SIG-M5 treated with dmso at 0.1 percent for 504 hours (cell line): Measurements from ENCODE around the gene LDLRAP1.
A peak's percentile ranks its signal among the peaks of the same experiment; 100 is the strongest.
"Not testable (repeated sequence)": the region's sequence is repeated elsewhere in the genome, so short reads cannot be mapped to it uniquely, and the experiment has no call there.

ENCODE experiments used
- DNase-seq: peaks from one replicate; lab custom pipeline; 2025; ENCODE audit not compliant: unreplicated experiment; lab: John Stamatoyannopoulos, UW

LDLRAP1 gene, protein sequence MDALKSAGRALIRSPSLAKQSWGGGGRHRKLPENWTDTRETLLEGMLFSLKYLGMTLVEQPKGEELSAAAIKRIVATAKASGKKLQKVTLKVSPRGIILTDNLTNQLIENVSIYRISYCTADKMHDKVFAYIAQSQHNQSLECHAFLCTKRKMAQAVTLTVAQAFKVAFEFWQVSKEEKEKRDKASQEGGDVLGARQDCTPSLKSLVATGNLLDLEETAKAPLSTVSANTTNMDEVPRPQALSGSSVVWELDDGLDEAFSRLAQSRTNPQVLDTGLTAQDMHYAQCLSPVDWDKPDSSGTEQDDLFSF

DNA sequence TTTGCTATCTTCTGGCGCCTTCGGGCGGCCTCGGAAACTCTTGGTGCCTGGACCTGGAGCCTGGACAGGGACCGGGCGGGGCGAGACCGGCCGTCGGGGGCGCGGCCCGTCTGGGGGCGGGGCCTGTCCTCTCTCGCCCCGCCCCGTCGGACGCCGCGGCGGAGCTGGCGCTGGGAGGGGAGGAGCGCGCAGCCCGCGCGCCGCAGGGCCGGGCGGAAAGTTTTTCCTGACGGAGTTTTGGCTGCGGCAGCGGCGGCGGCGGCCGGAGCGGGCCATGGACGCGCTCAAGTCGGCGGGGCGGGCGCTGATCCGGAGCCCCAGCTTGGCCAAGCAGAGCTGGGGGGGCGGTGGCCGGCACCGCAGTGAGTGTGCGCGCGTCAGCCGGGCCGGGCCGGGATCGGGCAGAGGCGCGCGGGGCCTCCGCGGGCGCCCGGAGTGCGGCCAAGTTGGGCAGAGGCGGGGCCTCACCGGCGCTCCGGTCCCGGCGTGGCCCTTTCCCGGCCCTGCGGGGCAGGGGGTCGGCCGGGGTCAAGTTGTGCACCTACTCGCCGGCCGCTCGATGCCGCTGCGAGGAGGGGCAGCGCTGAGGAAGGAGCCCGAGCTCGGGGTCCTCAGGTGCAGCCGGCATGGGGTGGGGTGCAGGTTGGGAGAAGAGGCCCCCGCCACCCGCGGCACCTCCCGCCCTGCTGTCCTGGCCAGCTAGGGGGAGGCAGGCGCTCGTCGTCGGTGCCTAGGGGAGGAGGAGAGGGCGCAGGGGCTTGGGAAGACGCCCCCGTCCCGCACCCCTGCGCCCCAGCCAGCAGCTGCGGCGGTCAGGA is at the start of gene LDLRAP1:
Gene LDLRAP1, plus strand, starts transcription at position 182 of the 818 bp plus-strand sequence. Its CDS starts 93 bp downstream, at position 275.
- DNase-seq, result peak; percentile 35

DNA sequence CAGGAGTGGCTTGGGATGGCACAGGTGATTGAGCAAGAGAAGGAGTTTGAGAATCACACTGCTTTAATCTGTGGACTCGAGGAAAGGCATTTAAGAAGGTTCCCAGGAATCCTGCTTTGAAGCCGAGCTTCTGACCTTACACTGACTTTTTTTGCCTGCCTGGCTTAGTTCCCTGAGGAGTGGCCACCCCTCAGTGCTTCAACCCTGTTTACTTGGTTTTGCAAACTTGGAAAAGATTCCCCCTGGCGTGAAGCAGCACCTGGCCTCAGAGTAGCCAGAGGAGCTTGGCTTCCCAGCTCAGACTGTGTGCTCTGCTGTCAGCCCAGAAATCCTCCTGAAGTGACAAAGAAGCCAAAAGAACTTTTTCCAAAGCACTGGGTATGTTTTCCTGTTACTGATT is 48.5 kb upstream of the LDLRAP1 start:
- no peak for DNase-seq

- no peak for DNase-seq
Observed at GRCh38 chr1:25500694-25501093, 42.7 kb upstream of the LDLRAP1 start.

GRCh38 chr1:25501235-25502058 is 42.0 kb upstream of the LDLRAP1 start:
- DNase-seq, result no peak

DNA sequence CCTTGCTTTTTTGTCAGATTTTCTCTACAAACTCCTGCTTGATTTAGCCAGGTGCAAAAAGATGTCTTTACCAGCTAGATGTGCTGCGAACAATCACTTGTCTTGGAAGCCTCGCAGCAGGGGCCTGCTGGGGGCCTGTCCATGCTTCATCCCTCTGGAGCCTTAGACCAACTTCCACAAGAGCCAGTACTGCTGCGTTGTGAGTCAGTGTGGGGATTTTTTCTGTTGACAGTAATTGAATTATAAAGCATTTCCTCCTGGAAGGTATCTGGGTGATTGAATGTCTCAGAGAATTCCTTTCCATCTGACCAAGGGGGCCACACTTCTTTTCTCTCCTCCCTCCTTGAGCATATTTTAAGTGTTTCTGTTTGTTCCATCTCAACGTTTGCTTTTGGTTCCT is 40.4 kb upstream of the LDLRAP1 start:
- DNase-seq, result no peak

GRCh38 chr1:25503551-25504426 is 39.6 kb upstream of the LDLRAP1 start:
- DNase-seq, result peak; percentile 14

GRCh38 chr1:25504706-25505595 is 38.5 kb upstream of the LDLRAP1 start:
- no peak for DNase-seq

- no peak for DNase-seq
Observed at GRCh38 chr1:25505656-25506385, 37.6 kb upstream of the LDLRAP1 start.

- not testable (repeated sequence) for DNase-seq
Observed at GRCh38 chr1:25506566-25507463, 36.6 kb upstream of the LDLRAP1 start.

DNA sequence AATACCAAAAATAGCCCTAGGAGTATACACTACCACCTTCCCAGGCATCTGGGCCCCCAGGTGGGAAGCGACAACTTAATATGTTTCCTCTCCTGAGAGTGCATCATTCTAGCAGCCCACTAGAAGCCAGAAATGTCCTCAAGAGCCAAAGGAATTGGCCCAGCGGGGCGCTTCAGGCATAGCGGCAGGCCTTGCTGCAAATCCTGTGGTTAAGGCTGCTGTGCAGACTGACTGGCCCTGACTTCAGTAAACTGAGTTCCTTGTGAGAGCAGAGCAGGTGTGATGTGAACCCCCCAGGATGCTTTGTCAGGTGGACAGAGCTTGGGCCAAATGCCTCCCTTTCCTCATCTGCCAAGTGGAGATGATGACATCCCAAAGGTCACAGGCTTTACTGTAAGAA is 29.7 kb upstream of the LDLRAP1 start:
- DNase-seq, result no peak

- DNase-seq, result no peak
Observed at GRCh38 chr1:25515033-25515432, 28.4 kb upstream of the LDLRAP1 start.

- no peak for DNase-seq
Observed at GRCh38 chr1:25516686-25517085, 26.7 kb upstream of the LDLRAP1 start.

DNA sequence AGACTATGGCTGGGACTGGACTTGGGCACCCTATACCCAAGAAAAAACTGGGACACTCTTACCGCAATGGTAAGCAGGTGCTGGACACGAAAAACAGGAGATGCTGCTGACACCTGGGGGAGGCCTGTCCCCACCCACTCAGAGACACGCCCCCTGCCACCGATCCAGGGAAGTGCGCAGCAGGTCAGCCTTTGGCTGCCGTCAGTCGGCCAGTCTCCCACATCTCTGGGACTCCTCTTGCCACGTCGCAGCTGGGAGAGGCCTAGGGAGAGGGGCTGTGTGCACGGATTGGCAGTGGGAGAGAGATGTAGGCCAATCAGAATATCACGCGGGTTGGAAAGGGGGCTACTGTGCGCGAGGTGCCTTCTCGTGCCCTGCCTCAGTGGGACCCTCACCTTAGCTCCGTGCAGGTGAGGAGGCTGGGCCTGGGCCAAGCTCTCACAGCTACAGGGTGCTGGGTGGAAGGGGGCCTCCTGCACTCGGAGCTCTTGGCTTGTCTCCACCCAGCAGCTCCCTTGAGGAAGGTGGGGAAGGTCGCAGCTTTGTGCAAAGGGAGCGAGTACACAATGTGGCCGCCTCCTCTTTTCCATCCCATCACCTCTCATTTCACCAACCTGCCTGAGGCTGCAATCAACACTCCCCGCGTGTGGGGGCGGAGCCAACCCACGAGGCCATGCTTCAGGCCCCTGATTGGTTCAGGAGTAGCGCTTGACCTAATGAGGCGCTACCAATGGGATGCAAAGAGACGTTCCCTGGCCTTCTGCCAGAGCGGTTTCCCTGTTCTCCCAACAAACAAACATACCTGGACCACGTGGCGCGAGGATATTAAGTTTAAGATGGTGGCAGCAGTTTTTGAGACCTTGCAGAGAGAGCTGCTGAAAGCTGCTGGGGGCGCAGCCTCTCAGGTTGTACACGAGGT is 25.7 kb upstream of the LDLRAP1 start:
- DNase-seq, result no peak

DNA sequence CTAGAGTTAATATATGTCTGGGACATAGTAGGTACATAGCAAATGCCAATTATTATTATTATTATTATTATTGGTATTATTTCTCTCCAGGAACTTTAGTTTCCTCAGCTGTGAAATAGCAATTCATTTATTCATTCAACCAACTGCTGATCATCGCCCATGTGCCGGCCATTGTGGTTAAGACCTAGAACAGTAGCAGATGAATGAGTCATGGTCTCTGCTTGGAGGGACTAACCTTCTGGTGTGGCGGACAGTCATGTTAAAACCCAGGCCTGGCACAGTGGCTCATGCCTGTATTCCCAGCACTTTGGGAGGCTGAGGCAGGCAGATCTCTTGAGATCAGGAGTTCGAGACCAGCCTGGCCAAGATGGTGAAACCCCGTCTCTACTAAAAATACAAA is 23.8 kb upstream of the LDLRAP1 start:
- DNase-seq, result no peak

GRCh38 chr1:25520446-25521061 is 22.9 kb upstream of the LDLRAP1 start:
- DNase-seq, result peak; percentile 34

GRCh38 chr1:25522031-25522655 is 21.3 kb upstream of the LDLRAP1 start:
- no peak for DNase-seq
